Neural cell (in vitro differentiated cells): ENCODE data around the gene TCF12. TPM values are rescaled to one million over a fixed set of nuclear protein-coding genes. Genes with fewer than 3 reads are reported as not detected.

Source experiments
- H2AFZ ChIP-seq: fragments of 200-600, 300-800 bp; sonication (generic), shearing (Covaris generic); 2 replicates; pipeline ENCODE4 v1.6.0; 2014; ENCODE audit warnings: low read depth, mild to moderate bottlenecking, antibody characterized with exemption, low read length, moderate library complexity
- H3F3A ChIP-seq: fragments of 200-600 bp; shearing (Covaris generic); 2 replicates; pipeline ENCODE4 v1.6.1; 2016; ENCODE audit warnings: mild to moderate bottlenecking, moderate library complexity, mixed read lengths, antibody characterized with exemption, low read length; ENCODE audit not compliant: insufficient read depth, poor library complexity, severe bottlenecking
- H3K27ac ChIP-seq: fragments of 200-600, 300-800 bp; sonication (generic), shearing (Covaris generic); 2 replicates; pipeline ENCODE4 v1.5.1; 2014; ENCODE audit warnings: mild to moderate bottlenecking, low read length, moderate library complexity
- H3K27me3 ChIP-seq: fragments of 300-800, 200-600 bp; sonication (generic), shearing (Covaris generic); 2 replicates; pipeline ENCODE4 v1.6.0; 2014; ENCODE audit warnings: mild to moderate bottlenecking, low read depth, low read length, moderate library complexity; ENCODE audit not compliant: insufficient read depth
- H3K36me3 ChIP-seq: fragments of 300-800, 200-600 bp; sonication (generic), shearing (Covaris generic); 2 replicates; pipeline ENCODE4 v1.5.1; 2014; ENCODE audit warnings: mild to moderate bottlenecking, antibody characterized with exemption, low read length, moderate library complexity; ENCODE audit not compliant: insufficient read depth
- H3K4me2 ChIP-seq: fragments of 300-800, 200-600 bp; sonication (generic), shearing (Covaris generic); 2 replicates; pipeline ENCODE4 v1.6.0; 2014; ENCODE audit warnings: mild to moderate bottlenecking, low read length
- H3K4me3 ChIP-seq: fragments of 300-800, 200-600 bp; sonication (generic), shearing (Covaris generic); 2 replicates; pipeline ENCODE4 v1.5.1; 2014; ENCODE audit warnings: mild to moderate bottlenecking, low read length, moderate library complexity
- H3K79me2 ChIP-seq: fragments of 200-600 bp; shearing (Covaris generic); replicated peaks from 2 replicates; pipeline ENCODE4 v1.6.0; 2014; ENCODE audit warnings: mild to moderate bottlenecking, low read length, moderate library complexity; ENCODE audit not compliant: insufficient read depth
- H3K9ac ChIP-seq: fragments of 300-800, 200-600 bp; sonication (generic), shearing (Covaris generic); 2 replicates; pipeline ENCODE4 v1.6.1; 2016; ENCODE audit warnings: mild to moderate bottlenecking, low read length, mixed read lengths
- H3K9me2 ChIP-seq: fragments of 200-600 bp; shearing (Covaris generic); 2 replicates; pipeline ENCODE4 v1.6.1; 2016; ENCODE audit warnings: mild to moderate bottlenecking, low read length, mixed read lengths; ENCODE audit not compliant: insufficient read depth
- H3K9me3 ChIP-seq: fragments of 200-600, 300-800 bp; sonication (generic), shearing (Covaris generic); 2 replicates; pipeline ENCODE4 v1.6.1; 2016; ENCODE audit warnings: mild to moderate bottlenecking, mixed run types, low read length, moderate library complexity, mixed read lengths
- H4K20me1 ChIP-seq: fragments of 200-600 bp; shearing (Covaris generic); 2 replicates; pipeline ENCODE4 v1.6.1; 2016; ENCODE audit warnings: mild to moderate bottlenecking, mixed run types; ENCODE audit not compliant: insufficient read depth
- CTCF ChIP-seq: fragments of 450-650 bp; IDR thresholded peaks from 2 replicates; pipeline ENCODE4 v1.5.1; 2014; ENCODE audit warnings: antibody characterized with exemption, mild to moderate bottlenecking, moderate library complexity; ENCODE audit not compliant: poor library complexity, severe bottlenecking
- EP300 ChIP-seq: fragments of 450-650 bp; conservative IDR thresholded peaks from 2 replicates; pipeline ENCODE4 v1.6.1; 2014; ENCODE audit warnings: antibody characterized with exemption, mild to moderate bottlenecking, moderate library complexity; ENCODE audit not compliant: poor library complexity, severe bottlenecking
- EZH2 ChIP-seq: fragments of 200-600, 300-800 bp; shearing (Covaris generic), sonication (generic); IDR thresholded peaks from 2 replicates; pipeline ENCODE4 v1.6.1; 2014; ENCODE audit warnings: antibody characterized with exemption, low read length, borderline replicate concordance, mild to moderate bottlenecking; ENCODE audit not compliant: insufficient read depth, poor library complexity, severe bottlenecking
- MXI1 ChIP-seq: fragments of 450-650 bp; conservative IDR thresholded peaks from 2 replicates; pipeline ENCODE4 v1.6.1; 2014; ENCODE audit warnings: antibody characterized with exemption, mild to moderate bottlenecking; ENCODE audit not compliant: poor library complexity, severe bottlenecking
- POLR2AphosphoS5 ChIP-seq: IDR thresholded peaks from 2 replicates; pipeline ENCODE4 v1.6.1; 2012
- RAD21 ChIP-seq: fragments of 450-650 bp; conservative IDR thresholded peaks from 2 replicates; pipeline ENCODE4 v1.6.1; 2014; ENCODE audit warnings: antibody characterized with exemption, mild to moderate bottlenecking, moderate library complexity
- REST ChIP-seq: IDR thresholded peaks from 2 replicates; pipeline ENCODE4 v1.6.1; 2012; ENCODE audit warnings: borderline replicate concordance
- SMC3 ChIP-seq: fragments of 450-650 bp; conservative IDR thresholded peaks from 2 replicates; pipeline ENCODE4 v1.6.1; 2014; ENCODE audit warnings: antibody characterized with exemption, mild to moderate bottlenecking, moderate library complexity; ENCODE audit not compliant: poor library complexity
- TAF1 ChIP-seq: IDR thresholded peaks from 2 replicates; pipeline ENCODE4 v1.6.1; 2012; ENCODE audit warnings: low read depth
- polyA plus RNA-seq: library from polyadenylated mRNA; depleted of rRNA; stranded (reverse); fragments of >200 nt; gene quantifications from 2 replicates; pipeline ENCODE4 v1.2.3, GENCODE V29; 2014

Gene TCF12
- polyA plus RNA-seq, 1 donor from 2014 or later, result 52.7 TPM

- Histone ChIP-seq H3K9ac (no peak overlapping the region), H4K20me1 (no peaks in the 10 kb centered on the region), H3K27me3 (no peaks in the 10 kb centered on the region), H3F3A (no peaks in the 10 kb centered on the region), H3K36me3 (no peaks in the 10 kb centered on the region), H3K9me2 (no peaks in the 10 kb centered on the region), H3K4me3 (no peak overlapping the region), H3K4me2 (no peak overlapping the region), H2AFZ (no peak overlapping the region), H3K9me3 (no peaks in the 10 kb centered on the region), H3K27ac (no peak overlapping the region), H3K79me2 (peaks cover 9% of the 10 kb centered on the region)
- no peak for TF ChIP-seq POLR2AphosphoS5
- no peak for TF ChIP-seq EZH2
- TF ChIP-seq REST, result no peak
- TF ChIP-seq EP300, result no peak
- no peak for TF ChIP-seq TAF1
Observed at GRCh38 chr15:57227899-57228298, 309.5 kb downstream of the TCF12 start.

- Histone ChIP-seq H3K9ac (no peak overlapping the region), H3K36me3 (no peaks in the 10 kb centered on the region), H3K9me3 (no peaks in the 10 kb centered on the region), H3K27me3 (no peaks in the 10 kb centered on the region), H4K20me1 (no peaks in the 10 kb centered on the region), H3K4me2 (no peak overlapping the region), H3K27ac (no peak overlapping the region), H3K79me2 (peaks cover 4% of the 10 kb centered on the region), H2AFZ (no peak overlapping the region), H3F3A (no peaks in the 10 kb centered on the region), H3K9me2 (no peaks in the 10 kb centered on the region), H3K4me3 (no peak overlapping the region)
- TF ChIP-seq SMC3 (no peak), TAF1 (no peak), EZH2 (no peak), CTCF (no peak), POLR2AphosphoS5 (no peak), EP300 (no peak), MXI1 (no peak), REST (no peak), RAD21 (no peak)
Observed at GRCh38 chr15:57228395-57228794, 310.0 kb downstream of the TCF12 start.
